Measurements from ENCODE around the gene SLC1A4.

GRCh38 chr2:65003037-65003436 is 13.8 kb downstream of the SLC1A4 start:
- no peak for TF ChIP-seq POLR2AphosphoS5 (IDR thresholded peaks at IDR 0.05; ENCODE audit: borderline replicate concordance, low read depth, low read length)
- TF ChIP-seq FOXP2 (optimal IDR thresholded peaks at IDR 0.05; ENCODE audit: control extremely low read depth, extremely low read length, insufficient read depth), result no peak
- no peak for TF ChIP-seq EZH2 (IDR thresholded peaks at IDR 0.05)

Data from SK-N-MC (cell line).